Astrocyte (in vitro differentiated cells and primary cell): ENCODE results near the gene MAP2K7. TPM values are rescaled to one million over a fixed set of nuclear protein-coding genes. Genes with fewer than 3 reads are reported as not detected.

ENCODE experiments used
- DNase-seq: peaks from one replicate; pipeline ENCODE4 v3.0.0-alpha.2; 2010; ENCODE audit warnings: low read depth
- FAIRE-seq: peaks from 2 replicates; lab custom pipeline; 2011; peaks lifted over from hg19 to GRCh38; lab: Jason Lieb, UNC
- H2AFZ ChIP-seq: 2 replicates; pipeline ENCODE4 v1.6.0; 2012; ENCODE audit warnings: low read depth, low read length, inconsistent platforms
- H3K27ac ChIP-seq: 2 replicates; pipeline ENCODE4 v1.5.1; 2011; ENCODE audit warnings: low read depth, low read length, inconsistent platforms
- H3K27me3 ChIP-seq: 2 replicates; pipeline ENCODE4 v1.6.0; 2011; ENCODE audit warnings: low read length, inconsistent platforms; ENCODE audit not compliant: insufficient read depth
- H3K36me3 ChIP-seq: 2 replicates; pipeline ENCODE4 v1.5.1; 2011; ENCODE audit warnings: low read length, inconsistent platforms; ENCODE audit not compliant: insufficient read depth
- H3K4me1 ChIP-seq: 2 replicates; pipeline ENCODE4 v1.5.1; 2011; ENCODE audit warnings: low read length, inconsistent platforms; ENCODE audit not compliant: insufficient read depth
- H3K4me2 ChIP-seq: 2 replicates; pipeline ENCODE4 v1.6.0; 2012; ENCODE audit warnings: low read length, inconsistent platforms
- H3K4me3 ChIP-seq: 2 replicates; pipeline ENCODE4 v1.5.1; 2011; ENCODE audit warnings: low read depth, mild to moderate bottlenecking, low read length, inconsistent platforms; ENCODE audit not compliant: insufficient read depth
- H3K79me2 ChIP-seq: 2 replicates; pipeline ENCODE4 v1.6.0; 2012; ENCODE audit warnings: mild to moderate bottlenecking, low read length, inconsistent platforms; ENCODE audit not compliant: insufficient read depth
- H3K9ac ChIP-seq: 2 replicates; pipeline ENCODE4 v1.6.0; 2012; ENCODE audit warnings: mild to moderate bottlenecking, low read length, inconsistent platforms
- H3K9me3 ChIP-seq: 2 replicates; pipeline ENCODE4 v1.5.1; 2012; ENCODE audit warnings: low read depth, mild to moderate bottlenecking, low read length, inconsistent platforms; ENCODE audit not compliant: insufficient read depth
- H4K20me1 ChIP-seq: 2 replicates; pipeline ENCODE4 v1.6.0; 2012; ENCODE audit warnings: low read length, inconsistent platforms; ENCODE audit not compliant: insufficient read depth
- H3K27ac Mint-ChIP-seq: one replicate; pipeline ENCODE4 v1.8.0; 2021; ENCODE audit warnings: mild to moderate bottlenecking, mixed read lengths; ENCODE audit not compliant: unreplicated experiment
- H3K27me3 Mint-ChIP-seq: one replicate; pipeline ENCODE4 v1.8.0; 2021; ENCODE audit warnings: low read depth, mixed read lengths; ENCODE audit not compliant: unreplicated experiment
- H3K36me3 Mint-ChIP-seq: one replicate; pipeline ENCODE4 v1.8.0; 2021; ENCODE audit warnings: low read depth, mixed read lengths; ENCODE audit not compliant: unreplicated experiment
- H3K4me1 Mint-ChIP-seq: one replicate; pipeline ENCODE4 v1.8.0; 2021; ENCODE audit warnings: low read depth, mixed read lengths; ENCODE audit not compliant: unreplicated experiment
- H3K4me3 Mint-ChIP-seq: one replicate; pipeline ENCODE4 v1.8.0; 2021; ENCODE audit warnings: mild to moderate bottlenecking, moderate library complexity, mixed read lengths; ENCODE audit not compliant: unreplicated experiment
- H3K9me3 Mint-ChIP-seq: one replicate; pipeline ENCODE4 v1.8.0; 2021; ENCODE audit warnings: mild to moderate bottlenecking, mixed read lengths; ENCODE audit not compliant: unreplicated experiment
- EZH2 ChIP-seq: IDR thresholded peaks from 2 replicates; pipeline ENCODE4 v1.6.1; 2012; ENCODE audit warnings: mild to moderate bottlenecking, low read length, inconsistent platforms; ENCODE audit not compliant: insufficient read depth
- total RNA-seq: library from RNA; stranded (reverse); gene quantifications from 2 replicates; pipeline ENCODE4 v1.2.1, GENCODE V29; 2021
- TF ChIP-seq, protein P1 (sequence below): IDR thresholded peaks from 2 replicates; pipeline ENCODE4 v1.5.1; 2011; ENCODE audit warnings: low read depth, mild to moderate bottlenecking, inconsistent platforms, low read length, moderate library complexity; ENCODE audit not compliant: insufficient read depth

The MAP2K7 gene
- total RNA-seq, 1 donor from 2014 or later, result 22.9 TPM

- Histone ChIP-seq H3K79me2 (no peaks in the 10 kb centered on the region), H3K9ac (no peak overlapping the region), H3K36me3 (no peaks in the 10 kb centered on the region), H4K20me1 (no peaks in the 10 kb centered on the region), H3K9me3 (peaks cover 4% of the 10 kb centered on the region), H2AFZ (no peak overlapping the region), H3K4me1 (peaks cover under 1% of the 10 kb centered on the region), H3K4me3 (no peak overlapping the region), H3K4me2 (no peak overlapping the region), H3K27ac (no peak overlapping the region), H3K27me3 (peaks cover 12% of the 10 kb centered on the region)
- H3K9me3 Mint-ChIP-seq, result no peaks in the 10 kb centered on the region
- H3K36me3 Mint-ChIP-seq, result no peaks in the 10 kb centered on the region
- TF ChIP-seq, protein P1, sequence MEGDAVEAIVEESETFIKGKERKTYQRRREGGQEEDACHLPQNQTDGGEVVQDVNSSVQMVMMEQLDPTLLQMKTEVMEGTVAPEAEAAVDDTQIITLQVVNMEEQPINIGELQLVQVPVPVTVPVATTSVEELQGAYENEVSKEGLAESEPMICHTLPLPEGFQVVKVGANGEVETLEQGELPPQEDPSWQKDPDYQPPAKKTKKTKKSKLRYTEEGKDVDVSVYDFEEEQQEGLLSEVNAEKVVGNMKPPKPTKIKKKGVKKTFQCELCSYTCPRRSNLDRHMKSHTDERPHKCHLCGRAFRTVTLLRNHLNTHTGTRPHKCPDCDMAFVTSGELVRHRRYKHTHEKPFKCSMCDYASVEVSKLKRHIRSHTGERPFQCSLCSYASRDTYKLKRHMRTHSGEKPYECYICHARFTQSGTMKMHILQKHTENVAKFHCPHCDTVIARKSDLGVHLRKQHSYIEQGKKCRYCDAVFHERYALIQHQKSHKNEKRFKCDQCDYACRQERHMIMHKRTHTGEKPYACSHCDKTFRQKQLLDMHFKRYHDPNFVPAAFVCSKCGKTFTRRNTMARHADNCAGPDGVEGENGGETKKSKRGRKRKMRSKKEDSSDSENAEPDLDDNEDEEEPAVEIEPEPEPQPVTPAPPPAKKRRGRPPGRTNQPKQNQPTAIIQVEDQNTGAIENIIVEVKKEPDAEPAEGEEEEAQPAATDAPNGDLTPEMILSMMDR, result no peak
- no peak for TF ChIP-seq EZH2
- peak overlapping the region; percentile 9 for H3K4me3 Mint-ChIP-seq
- DNase-seq (no peak), FAIRE-seq (no peak)
- peaks cover 14% of the 10 kb centered on the region for H3K27me3 Mint-ChIP-seq
- H3K4me1 Mint-ChIP-seq, result peaks cover 4% of the 10 kb centered on the region
- H3K27ac Mint-ChIP-seq, result peak overlapping the region; percentile 77
Measured at GRCh38 chr19:7877249-7877836, 26.3 kb upstream of the MAP2K7 start.

GRCh38 chr19:7879111-7879807, 24.4 kb upstream of the MAP2K7 start:
- H3K27ac ChIP-seq, result no peak overlapping the region
- peaks cover 4% of the 10 kb centered on the region for H3K4me1 Mint-ChIP-seq
- H3K36me3 Mint-ChIP-seq, result no peaks in the 10 kb centered on the region
- no peak overlapping the region for H3K4me3 Mint-ChIP-seq
- no peak overlapping the region for H3K9ac ChIP-seq
- TF ChIP-seq, protein P1, result no peak
- TF ChIP-seq EZH2, result no peak
- H3K4me1 ChIP-seq, result no peaks in the 10 kb centered on the region
- no peaks in the 10 kb centered on the region for H3K79me2 ChIP-seq
- no peak for DNase-seq
- no peaks in the 10 kb centered on the region for H4K20me1 ChIP-seq
- H3K4me3 ChIP-seq, result no peak overlapping the region
- H3K27me3 ChIP-seq, result peaks cover 6% of the 10 kb centered on the region
- no peaks in the 10 kb centered on the region for H3K9me3 Mint-ChIP-seq
- H3K4me2 ChIP-seq, result no peak overlapping the region
- no peaks in the 10 kb centered on the region for H3K36me3 ChIP-seq
- peaks cover 12% of the 10 kb centered on the region for H3K27me3 Mint-ChIP-seq
- no peak for FAIRE-seq
- no peak overlapping the region for H3K27ac Mint-ChIP-seq
- H3K9me3 ChIP-seq, result peaks cover 4% of the 10 kb centered on the region
- H2AFZ ChIP-seq, result no peak overlapping the region

GRCh38 chr19:7879836-7880235, 23.8 kb upstream of the MAP2K7 start:
- Mint-ChIP-seq H3K4me1 (peaks cover 4% of the 10 kb centered on the region), H3K9me3 (no peaks in the 10 kb centered on the region), H3K27ac (no peak overlapping the region), H3K4me3 (no peak overlapping the region), H3K36me3 (no peaks in the 10 kb centered on the region), H3K27me3 (peaks cover 10% of the 10 kb centered on the region)
- Histone ChIP-seq H3K9me3 (peaks cover 4% of the 10 kb centered on the region), H3K9ac (no peak overlapping the region), H3K36me3 (no peaks in the 10 kb centered on the region), H3K4me2 (no peak overlapping the region), H3K27me3 (peaks cover under 1% of the 10 kb centered on the region), H4K20me1 (no peaks in the 10 kb centered on the region), H3K4me1 (no peaks in the 10 kb centered on the region), H2AFZ (no peak overlapping the region), H3K4me3 (no peak overlapping the region), H3K79me2 (no peaks in the 10 kb centered on the region), H3K27ac (no peak overlapping the region)
- TF ChIP-seq, protein P1, result no peak
- no peak for TF ChIP-seq EZH2
- no peak for FAIRE-seq
- no peak for DNase-seq
